WTC11 (cell line): ENCODE measurements around the gene LILRB1. TPM values are rescaled to one million over a fixed set of nuclear protein-coding genes. Genes with fewer than 3 reads are reported as not detected.
A peak's percentile ranks its signal among the peaks of the same experiment; 100 is the strongest.
"Not testable (repeated sequence)": the region's sequence is repeated elsewhere in the genome, so short reads cannot be mapped to it uniquely, and the experiment has no call there.

ENCODE experiments used
- ATAC-seq: fragments of 200-7000 bp; cut with Tn5 transposase; 2 replicates; pipeline ENCODE4 v1.10.0; 2021; ENCODE audit warnings: mild to moderate bottlenecking, moderate library complexity
- CTCF ChIA-PET: fragments of 300-600 bp; sonication (Branson Sonifier 250); formaldehyde crosslinking; loops from one replicate; lab custom pipeline; 2021; ENCODE audit warnings: antibody characterized with exemption; lab: Charles Lee
- POLR2A ChIA-PET: fragments of 350-600 bp; sonication (Branson Sonifier 250); formaldehyde crosslinking; loops from one replicate; lab custom pipeline; 2021; ENCODE audit warnings: antibody characterized with exemption; lab: Charles Lee
- DNase-seq: peaks from one replicate; pipeline ENCODE4 v3.0.0; 2021; ENCODE audit warnings: low spot score
- H3K27ac Mint-ChIP-seq: 2 replicates; pipeline ENCODE4 v1.8.0; 2021; ENCODE audit warnings: mixed read lengths
- H3K27me3 Mint-ChIP-seq: 2 replicates; pipeline ENCODE4 v1.8.0; 2021; ENCODE audit warnings: low read depth, mild to moderate bottlenecking, moderate library complexity, mixed read lengths
- H3K36me3 Mint-ChIP-seq: 2 replicates; pipeline ENCODE4 v1.8.0; 2021; ENCODE audit warnings: mixed read lengths
- H3K4me1 Mint-ChIP-seq: 2 replicates; pipeline ENCODE4 v1.8.0; 2022; ENCODE audit warnings: mixed read lengths
- H3K4me3 Mint-ChIP-seq: 2 replicates; pipeline ENCODE4 v1.8.0; 2021; ENCODE audit warnings: mild to moderate bottlenecking, moderate library complexity, mixed read lengths
- H3K9me3 Mint-ChIP-seq: 2 replicates; pipeline ENCODE4 v1.8.0; 2021; ENCODE audit warnings: mixed read lengths
- CTCF ChIP-seq: fragments of 200-600 bp; IDR thresholded peaks from 2 replicates; pipeline ENCODE4 v1.8.0; 2022; ENCODE audit warnings: antibody characterized with exemption
- ELF4 ChIP-seq: sonication (generic); formaldehyde crosslinking; IDR thresholded peaks from 2 replicates; pipeline ENCODE4 v1.8.1; 2022; ENCODE audit warnings: low read depth, mild to moderate bottlenecking, moderate library complexity, missing genetic modification reagents
- GRHL2 ChIP-seq: fragments of 250-450 bp; sonication (Bioruptor Pico); IDR thresholded peaks from 2 replicates; pipeline ENCODE4 v1.8.0; 2022; ENCODE audit warnings: mild to moderate bottlenecking, moderate library complexity; ENCODE audit not compliant: insufficient replicate concordance, severe bottlenecking
- HMGA2 ChIP-seq: fragments of 250-450 bp; sonication (Bioruptor Pico); IDR thresholded peaks from 2 replicates; pipeline ENCODE4 v1.4.0; 2021; ENCODE audit warnings: mild to moderate bottlenecking, moderate library complexity
- JAZF1 ChIP-seq: fragments of 250-450 bp; sonication (Bioruptor Pico); IDR thresholded peaks from 2 replicates; pipeline ENCODE4 v1.9.0; 2021; ENCODE audit warnings: moderate library complexity, mild to moderate bottlenecking, inconsistent platforms
- KAT7 ChIP-seq: sonication (generic); formaldehyde crosslinking; IDR thresholded peaks from 2 replicates; pipeline ENCODE4 v1.8.1; 2023; ENCODE audit warnings: missing genetic modification reagents, mild to moderate bottlenecking, borderline replicate concordance
- MAX ChIP-seq: sonication (generic); formaldehyde crosslinking; IDR thresholded peaks from 2 replicates; pipeline ENCODE4 v1.8.0; 2022; ENCODE audit warnings: mild to moderate bottlenecking, missing genetic modification reagents
- MLX ChIP-seq: sonication (generic); formaldehyde crosslinking; IDR thresholded peaks from 2 replicates; pipeline ENCODE4 v1.8.1; 2023; ENCODE audit warnings: mild to moderate bottlenecking, missing genetic modification reagents, moderate library complexity
- NR2C2 ChIP-seq: sonication (generic); formaldehyde crosslinking; IDR thresholded peaks from 2 replicates; pipeline ENCODE4 v1.8.0; 2022; ENCODE audit warnings: mild to moderate bottlenecking, missing genetic modification reagents
- TP53 ChIP-seq: sonication (generic); formaldehyde crosslinking; IDR thresholded peaks from 2 replicates; pipeline ENCODE4 v1.8.1; 2023; ENCODE audit warnings: mild to moderate bottlenecking, missing genetic modification reagents
- ZNF121 ChIP-seq: sonication (generic); formaldehyde crosslinking; IDR thresholded peaks from 2 replicates; pipeline ENCODE4 v1.8.0; 2023; ENCODE audit warnings: missing genetic modification reagents
- ZNF219 ChIP-seq: sonication (generic); formaldehyde crosslinking; IDR thresholded peaks from 2 replicates; pipeline ENCODE4 v1.8.0; 2023; ENCODE audit warnings: missing genetic modification reagents, mild to moderate bottlenecking, borderline replicate concordance
- ZNF232 ChIP-seq: sonication (generic); formaldehyde crosslinking; IDR thresholded peaks from 2 replicates; pipeline ENCODE4 v1.8.0; 2022; ENCODE audit warnings: mild to moderate bottlenecking, missing genetic modification reagents
- ZNF263 ChIP-seq: sonication (generic); formaldehyde crosslinking; IDR thresholded peaks from 2 replicates; pipeline ENCODE4 v1.8.1; 2022; ENCODE audit warnings: low read depth, mild to moderate bottlenecking, moderate library complexity, missing genetic modification reagents
- ZNF281 ChIP-seq: sonication (generic); formaldehyde crosslinking; IDR thresholded peaks from 2 replicates; pipeline ENCODE4 v1.8.0; 2023; ENCODE audit warnings: mild to moderate bottlenecking, missing genetic modification reagents
- ZNF317 ChIP-seq: sonication (generic); formaldehyde crosslinking; IDR thresholded peaks from 2 replicates; pipeline ENCODE4 v1.8.1; 2023; ENCODE audit warnings: low read depth, mild to moderate bottlenecking, moderate library complexity, missing genetic modification reagents, borderline replicate concordance
- ZNF425 ChIP-seq: fragments of 250-450 bp; sonication (Bioruptor Pico); conservative IDR thresholded peaks from 2 replicates; pipeline ENCODE4 v1.9.0; 2021; ENCODE audit warnings: mild to moderate bottlenecking
- ZNF512 ChIP-seq: sonication (generic); formaldehyde crosslinking; IDR thresholded peaks from 2 replicates; pipeline ENCODE4 v1.8.1; 2022; ENCODE audit warnings: missing genetic modification reagents, borderline replicate concordance
- total RNA-seq: library from RNA; stranded (reverse); gene quantifications from 3 replicates; pipeline ENCODE4 v1.2.3, GENCODE V29; 2021

The LILRB1 gene
- total RNA-seq, 1 experiment from 2014 or later = not detected

GRCh38 chr19:54676210-54676834 lies 46.0 kb downstream of the LILRB1 start:
- H3K4me1 Mint-ChIP-seq, ATAC-seq, H3K27ac Mint-ChIP-seq, CTCF ChIA-PET, POLR2A ChIA-PET, H3K27me3 Mint-ChIP-seq, H3K36me3 Mint-ChIP-seq, DNase-seq, H3K4me3 Mint-ChIP-seq: not testable (repeated sequence)
- peak; percentile 60 for TF ChIP-seq CTCF
- H3K9me3 Mint-ChIP-seq = peaks cover 23% of the 10 kb centered on the region

GRCh38 chr19:54677217-54677616 lies 46.9 kb downstream of the LILRB1 start:
- Mint-ChIP-seq H3K9me3 (peaks cover 27% of the 10 kb centered on the region), H3K27ac (no peak overlapping the region), H3K27me3 (peaks cover 3% of the 10 kb centered on the region; the same call in 1 of the 2 replicates), H3K4me3 (no peak overlapping the region), H3K36me3 (peaks cover 7% of the 10 kb centered on the region), H3K4me1 (peaks cover 2% of the 10 kb centered on the region; the same call in 1 of the 2 replicates)
- CTCF ChIA-PET = interaction anchor here (0.7 kb wide), 1 partner anchor 28 kb away, joined by 3 read pairs; no protein-coding TSS in a partner anchor
- TF ChIP-seq TP53 (CRISPR knock-in tag) (no peak), ZNF281 (CRISPR knock-in tag) (no peak), ZNF317 (CRISPR knock-in tag) (no peak), ZNF232 (CRISPR knock-in tag) (no peak), ZNF425 (no peak), ZNF121 (CRISPR knock-in tag) (no peak), ELF4 (CRISPR knock-in tag) (no peak), ZNF219 (no peak), GRHL2 (CRISPR knock-in tag) (no peak), MLX (CRISPR knock-in tag) (no peak), JAZF1 (CRISPR knock-in tag) (no peak), ZNF512 (CRISPR knock-in tag) (no peak), NR2C2 (no peak), HMGA2 (no peak), ZNF263 (CRISPR knock-in tag) (no peak), KAT7 (CRISPR knock-in tag) (no peak), MAX (CRISPR knock-in tag) (no peak)
- 0 out of 2 replicates have a peak, but pooled peaks have one; percentile 30 for ATAC-seq
- no peak for DNase-seq
- POLR2A ChIA-PET = no interaction called here

GRCh38 chr19:54681596-54681995 lies 51.3 kb downstream of the LILRB1 start:
- DNase-seq, H3K27me3 Mint-ChIP-seq, H3K4me1 Mint-ChIP-seq, H3K27ac Mint-ChIP-seq, CTCF ChIA-PET, ATAC-seq, POLR2A ChIA-PET, H3K4me3 Mint-ChIP-seq: not testable (repeated sequence)
- Mint-ChIP-seq H3K9me3 (peaks cover 60% of the 10 kb centered on the region), H3K36me3 (peaks cover 23% of the 10 kb centered on the region)
